Type B pancreatic cell (in vitro differentiated cells): ENCODE results near the gene TIAM2. TPM values are rescaled to one million over a fixed set of nuclear protein-coding genes. Genes with fewer than 3 reads are reported as not detected.
A peak's percentile ranks its signal among the peaks of the same experiment; 100 is the strongest.

Experiments used
- DNase-seq: peaks from one replicate; pipeline ENCODE4 v3.0.0; 2021; ENCODE audit warnings: mixed read lengths; ENCODE audit not compliant: unreplicated experiment; ENCODE audit errors: extremely low spot score
- H3K27ac Mint-ChIP-seq: 2 replicates; pipeline ENCODE4 v1.8.0; 2021; ENCODE audit warnings: mild to moderate bottlenecking, mixed read lengths
- H3K27me3 Mint-ChIP-seq: 2 replicates; pipeline ENCODE4 v1.8.0; 2021; ENCODE audit warnings: mixed read lengths
- H3K36me3 Mint-ChIP-seq: 2 replicates; pipeline ENCODE4 v1.8.0; 2021; ENCODE audit warnings: mixed read lengths
- H3K4me1 Mint-ChIP-seq: one replicate; pipeline ENCODE4 v1.8.0; 2021; ENCODE audit warnings: mixed read lengths; ENCODE audit not compliant: unreplicated experiment
- H3K4me3 Mint-ChIP-seq: 2 replicates; pipeline ENCODE4 v1.8.0; 2021; ENCODE audit warnings: mild to moderate bottlenecking, mixed read lengths
- H3K9me3 Mint-ChIP-seq: 2 replicates; pipeline ENCODE4 v1.8.0; 2021; ENCODE audit warnings: mixed read lengths
- total RNA-seq: library from RNA; stranded (reverse); gene quantifications from 2 replicates; pipeline ENCODE4 v1.2.1, GENCODE V29; 2021; ENCODE audit warnings: low replicate concordance
- TF ChIP-seq, protein P1 (sequence below): fragments of 200-600 bp; sonication (generic); conservative IDR thresholded peaks from 2 replicates; pipeline ENCODE4 v1.5.0; 2021; ENCODE audit warnings: antibody characterized with exemption, mild to moderate bottlenecking

Gene TIAM2
- total RNA-seq, 1 donor from 2014 or later = 13.5 TPM

DNA sequence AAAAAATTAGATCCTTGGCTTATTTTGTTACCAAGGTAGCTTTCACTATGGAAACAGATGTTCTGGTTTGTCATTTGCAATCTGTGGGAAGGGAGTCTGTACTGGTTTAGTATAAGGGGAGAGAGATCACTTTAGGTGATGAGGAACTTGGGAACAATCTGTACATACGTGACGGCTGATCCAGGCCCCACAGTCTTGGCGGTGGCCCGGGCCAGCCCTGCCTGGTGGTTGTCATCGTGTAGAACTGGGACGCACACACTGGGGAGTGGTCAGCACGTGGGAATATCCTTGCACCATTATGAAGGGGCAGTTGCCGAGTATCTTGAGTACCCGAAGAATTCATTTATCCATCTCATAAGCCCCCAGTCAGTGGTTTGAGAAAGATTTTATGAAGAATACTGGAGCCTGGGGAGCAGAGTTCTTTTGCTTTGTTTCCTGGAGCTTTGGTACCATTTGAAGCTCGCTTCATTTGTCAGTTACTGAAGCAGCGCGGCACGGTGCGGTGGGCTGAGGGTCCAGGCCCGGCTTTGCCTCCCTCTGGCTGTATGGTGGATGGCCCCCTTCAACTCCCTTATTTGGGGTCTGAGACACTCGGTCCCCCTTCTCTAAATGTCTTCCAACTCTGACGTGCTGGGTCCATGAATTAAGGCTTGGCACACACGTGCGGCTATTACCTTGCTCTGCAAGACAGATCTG, 245.9 kb downstream of the TIAM2 start:
- TF ChIP-seq, protein P1, sequence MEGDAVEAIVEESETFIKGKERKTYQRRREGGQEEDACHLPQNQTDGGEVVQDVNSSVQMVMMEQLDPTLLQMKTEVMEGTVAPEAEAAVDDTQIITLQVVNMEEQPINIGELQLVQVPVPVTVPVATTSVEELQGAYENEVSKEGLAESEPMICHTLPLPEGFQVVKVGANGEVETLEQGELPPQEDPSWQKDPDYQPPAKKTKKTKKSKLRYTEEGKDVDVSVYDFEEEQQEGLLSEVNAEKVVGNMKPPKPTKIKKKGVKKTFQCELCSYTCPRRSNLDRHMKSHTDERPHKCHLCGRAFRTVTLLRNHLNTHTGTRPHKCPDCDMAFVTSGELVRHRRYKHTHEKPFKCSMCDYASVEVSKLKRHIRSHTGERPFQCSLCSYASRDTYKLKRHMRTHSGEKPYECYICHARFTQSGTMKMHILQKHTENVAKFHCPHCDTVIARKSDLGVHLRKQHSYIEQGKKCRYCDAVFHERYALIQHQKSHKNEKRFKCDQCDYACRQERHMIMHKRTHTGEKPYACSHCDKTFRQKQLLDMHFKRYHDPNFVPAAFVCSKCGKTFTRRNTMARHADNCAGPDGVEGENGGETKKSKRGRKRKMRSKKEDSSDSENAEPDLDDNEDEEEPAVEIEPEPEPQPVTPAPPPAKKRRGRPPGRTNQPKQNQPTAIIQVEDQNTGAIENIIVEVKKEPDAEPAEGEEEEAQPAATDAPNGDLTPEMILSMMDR = no peak
- Mint-ChIP-seq H3K27me3 (no peaks in the 10 kb centered on the region), H3K4me3 (no peak overlapping the region), H3K36me3 (peaks cover 27% of the 10 kb centered on the region), H3K9me3 (no peaks in the 10 kb centered on the region), H3K4me1 (no peaks in the 10 kb centered on the region), H3K27ac (no peak overlapping the region)
- DNase-seq = no peak

DNA sequence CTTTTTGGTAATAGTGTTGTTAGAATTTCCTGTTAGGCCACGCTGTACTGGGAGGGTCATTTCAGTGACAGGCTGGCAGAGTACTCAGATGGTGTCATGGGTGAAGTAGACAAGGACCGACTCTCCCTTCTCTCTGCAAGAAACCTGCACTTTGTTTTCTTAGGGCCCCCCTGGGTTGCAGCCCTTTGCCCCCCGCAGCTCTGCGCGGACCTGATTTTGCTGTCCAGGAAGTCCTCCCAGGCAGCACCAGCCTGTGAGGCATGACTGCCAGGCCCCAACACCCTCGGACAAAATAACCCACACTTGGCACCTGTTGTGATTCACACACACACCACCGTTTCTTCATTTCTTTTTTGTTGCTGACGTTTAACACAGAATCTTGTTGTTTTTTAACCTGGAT, 246.9 kb downstream of the TIAM2 start:
- no peaks in the 10 kb centered on the region for H3K4me1 Mint-ChIP-seq
- peaks cover 27% of the 10 kb centered on the region for H3K36me3 Mint-ChIP-seq
- H3K4me3 Mint-ChIP-seq = no peak overlapping the region
- H3K9me3 Mint-ChIP-seq = no peaks in the 10 kb centered on the region
- TF ChIP-seq, protein P1 = no peak
- no peak for DNase-seq
- no peaks in the 10 kb centered on the region for H3K27me3 Mint-ChIP-seq
- H3K27ac Mint-ChIP-seq = no peak overlapping the region

DNA sequence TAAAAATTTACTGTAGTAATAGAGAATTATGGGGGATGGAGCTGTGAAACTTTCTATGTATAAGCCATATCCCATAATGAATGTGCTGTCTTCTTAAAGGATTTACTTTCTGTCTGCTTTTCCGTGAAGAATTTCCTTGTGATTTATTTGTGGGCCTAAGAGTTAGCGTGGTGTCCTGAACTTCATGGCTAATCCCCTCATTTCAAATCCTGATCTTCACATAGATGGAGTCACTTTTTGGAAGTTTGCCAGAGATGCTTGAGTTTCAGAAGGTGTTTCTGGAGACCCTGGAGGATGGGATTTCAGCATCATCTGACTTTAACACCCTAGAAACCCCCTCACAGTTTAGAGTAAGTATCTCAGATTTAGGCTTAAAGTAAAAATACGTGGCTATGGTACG, 249.3 kb downstream of the TIAM2 start:
- H3K4me3 Mint-ChIP-seq = no peak overlapping the region
- peaks cover 5% of the 10 kb centered on the region for H3K4me1 Mint-ChIP-seq
- H3K27ac Mint-ChIP-seq = peak overlapping the region; percentile 46
- no peak for DNase-seq
- H3K36me3 Mint-ChIP-seq = peaks cover 25% of the 10 kb centered on the region
- no peaks in the 10 kb centered on the region for H3K27me3 Mint-ChIP-seq
- no peaks in the 10 kb centered on the region for H3K9me3 Mint-ChIP-seq
- TF ChIP-seq, protein P1 = no peak

DNA sequence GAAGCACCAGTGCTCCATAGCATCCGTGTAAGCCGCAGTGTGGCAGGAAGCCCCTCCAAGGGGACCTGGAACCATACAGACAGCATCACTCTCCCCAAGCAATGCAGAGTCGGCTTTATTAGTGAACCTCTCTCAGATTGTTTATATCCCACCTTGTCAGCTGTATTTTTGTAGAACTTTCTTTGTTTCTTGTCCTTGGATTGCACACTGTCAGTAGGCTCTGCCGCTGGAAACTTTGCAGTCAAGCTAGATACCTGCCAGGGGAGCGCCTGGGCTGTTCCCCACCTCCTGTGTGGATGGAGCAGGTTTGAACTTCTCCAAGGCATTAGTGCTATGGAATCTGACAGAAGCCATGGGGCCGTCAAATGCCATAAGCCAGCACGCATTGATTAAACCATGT, 250.1 kb downstream of the TIAM2 start:
- no peaks in the 10 kb centered on the region for H3K27me3 Mint-ChIP-seq
- no peak for DNase-seq
- no peaks in the 10 kb centered on the region for H3K9me3 Mint-ChIP-seq
- H3K27ac Mint-ChIP-seq = no peak overlapping the region
- no peak overlapping the region for H3K4me3 Mint-ChIP-seq
- H3K36me3 Mint-ChIP-seq = peaks cover 25% of the 10 kb centered on the region
- peaks cover 5% of the 10 kb centered on the region for H3K4me1 Mint-ChIP-seq
- TF ChIP-seq, protein P1 = no peak

DNA sequence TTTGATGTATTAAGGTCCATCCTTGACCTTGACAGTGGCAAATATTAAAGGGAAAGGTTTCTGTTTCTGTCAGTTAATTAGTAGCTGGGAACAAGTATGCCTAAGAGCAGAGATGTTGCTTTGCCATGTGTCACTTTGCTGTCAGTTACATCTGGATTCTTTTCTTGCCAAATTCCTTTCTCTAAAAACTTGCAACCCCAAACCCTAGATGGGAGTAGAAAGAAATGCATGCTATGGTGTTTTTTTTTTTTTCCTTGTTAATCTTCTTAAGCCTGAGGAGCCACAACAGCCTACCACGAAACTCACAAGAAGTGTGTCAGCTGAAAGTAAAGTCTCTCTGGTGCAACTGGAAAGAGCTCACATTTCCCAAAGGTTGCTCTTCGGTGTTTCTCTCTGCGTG, 250.7 kb downstream of the TIAM2 start:
- no peaks in the 10 kb centered on the region for H3K27me3 Mint-ChIP-seq
- peaks cover 5% of the 10 kb centered on the region for H3K4me1 Mint-ChIP-seq
- no peak overlapping the region for H3K4me3 Mint-ChIP-seq
- TF ChIP-seq, protein P1 = no peak
- peaks cover 19% of the 10 kb centered on the region for H3K36me3 Mint-ChIP-seq
- no peak for DNase-seq
- peak overlapping the region; percentile 26 for H3K27ac Mint-ChIP-seq
- no peaks in the 10 kb centered on the region for H3K9me3 Mint-ChIP-seq
